Loucy (cell line): ENCODE measurements around the gene RPF1.

Experiments
- H2AFZ ChIP-seq: fragments of 200-600 bp; sonication (generic); 2 replicates; pipeline ENCODE4 v1.6.0; 2016; ENCODE audit warnings: antibody characterized with exemption, mild to moderate bottlenecking, low read length, moderate library complexity
- H3F3A ChIP-seq: fragments of 200-600 bp; 2 replicates; pipeline ENCODE4 v1.6.0; 2016; ENCODE audit warnings: antibody characterized with exemption, low read depth, mild to moderate bottlenecking
- H3K27me3 ChIP-seq: fragments of 200-600 bp; sonication (generic); 2 replicates; pipeline ENCODE4 v1.6.1; 2014; ENCODE audit warnings: low read length, mild to moderate bottlenecking; ENCODE audit not compliant: insufficient read depth, poor library complexity, severe bottlenecking
- H3K36me3 ChIP-seq: fragments of 200-600 bp; sonication (generic); 2 replicates; pipeline ENCODE4 v1.6.1; 2016; ENCODE audit warnings: low read length; ENCODE audit not compliant: insufficient read depth
- H3K4me1 ChIP-seq: fragments of 200-600 bp; sonication (generic); 2 replicates; pipeline ENCODE4 v1.5.1; 2014; ENCODE audit warnings: low read length, mild to moderate bottlenecking; ENCODE audit not compliant: insufficient read depth, poor library complexity, severe bottlenecking
- H3K4me2 ChIP-seq: fragments of 200-600 bp; sonication (generic); 2 replicates; pipeline ENCODE4 v1.6.0; 2014; ENCODE audit warnings: antibody characterized with exemption, low read length, low read depth, mild to moderate bottlenecking; ENCODE audit not compliant: poor library complexity, severe bottlenecking
- H3K4me3 ChIP-seq: fragments of 200-600 bp; sonication (generic); 2 replicates; pipeline ENCODE4 v1.5.1; 2014; ENCODE audit warnings: low read length, mild to moderate bottlenecking, mixed read lengths; ENCODE audit not compliant: poor library complexity, severe bottlenecking
- H3K79me2 ChIP-seq: fragments of 200-600 bp; sonication (generic); 2 replicates; pipeline ENCODE4 v1.6.1; 2014; ENCODE audit warnings: low read length; ENCODE audit not compliant: insufficient read depth
- H3K9ac ChIP-seq: fragments of 200-600 bp; sonication (generic); 2 replicates; pipeline ENCODE4 v1.6.0; 2014; ENCODE audit warnings: mild to moderate bottlenecking, low read depth, low read length, moderate library complexity; ENCODE audit not compliant: poor library complexity, severe bottlenecking
- H3K9me2 ChIP-seq: fragments of 200-600 bp; sonication (generic); replicated peaks from 2 replicates; pipeline ENCODE4 v1.6.1; 2016; ENCODE audit warnings: low read depth, low read length, mixed read lengths
- H3K9me3 ChIP-seq: fragments of 200-600 bp; sonication (generic); 2 replicates; pipeline ENCODE4 v1.6.1; 2014; ENCODE audit warnings: mild to moderate bottlenecking, antibody characterized with exemption, low read length, low read depth; ENCODE audit not compliant: insufficient read depth
- H4K20me1 ChIP-seq: fragments of 200-600 bp; sonication (generic); 2 replicates; pipeline ENCODE4 v1.6.0; 2014; ENCODE audit warnings: antibody characterized with exemption, low read length, mild to moderate bottlenecking; ENCODE audit not compliant: insufficient read depth, poor library complexity, severe bottlenecking
- EZH2phosphoT487 ChIP-seq: fragments of 200-600 bp; IDR thresholded peaks from 2 replicates; pipeline ENCODE4 v1.6.1; 2018; ENCODE audit warnings: antibody characterized with exemption, mild to moderate bottlenecking, moderate library complexity, borderline replicate concordance
- TF ChIP-seq, protein P1 (sequence below): fragments of 200-600 bp; sonication (generic); conservative IDR thresholded peaks from 2 replicates; pipeline ENCODE4 v1.5.1; 2014; ENCODE audit warnings: mild to moderate bottlenecking, antibody characterized with exemption, low read length

Gene RPF1

GRCh38 chr1:84492726-84493125 lies 13.7 kb downstream of the RPF1 start:
- no peak overlapping the region for H3K4me3 ChIP-seq
- H3K9me3 ChIP-seq: no peaks in the 10 kb centered on the region
- H3K27me3 ChIP-seq: no peaks in the 10 kb centered on the region
- no peaks in the 10 kb centered on the region for H3K9me2 ChIP-seq
- peaks cover 11% of the 10 kb centered on the region for H3K79me2 ChIP-seq
- peaks cover 4% of the 10 kb centered on the region for H4K20me1 ChIP-seq
- peaks cover 3% of the 10 kb centered on the region for H3K4me1 ChIP-seq
- TF ChIP-seq, protein P1, sequence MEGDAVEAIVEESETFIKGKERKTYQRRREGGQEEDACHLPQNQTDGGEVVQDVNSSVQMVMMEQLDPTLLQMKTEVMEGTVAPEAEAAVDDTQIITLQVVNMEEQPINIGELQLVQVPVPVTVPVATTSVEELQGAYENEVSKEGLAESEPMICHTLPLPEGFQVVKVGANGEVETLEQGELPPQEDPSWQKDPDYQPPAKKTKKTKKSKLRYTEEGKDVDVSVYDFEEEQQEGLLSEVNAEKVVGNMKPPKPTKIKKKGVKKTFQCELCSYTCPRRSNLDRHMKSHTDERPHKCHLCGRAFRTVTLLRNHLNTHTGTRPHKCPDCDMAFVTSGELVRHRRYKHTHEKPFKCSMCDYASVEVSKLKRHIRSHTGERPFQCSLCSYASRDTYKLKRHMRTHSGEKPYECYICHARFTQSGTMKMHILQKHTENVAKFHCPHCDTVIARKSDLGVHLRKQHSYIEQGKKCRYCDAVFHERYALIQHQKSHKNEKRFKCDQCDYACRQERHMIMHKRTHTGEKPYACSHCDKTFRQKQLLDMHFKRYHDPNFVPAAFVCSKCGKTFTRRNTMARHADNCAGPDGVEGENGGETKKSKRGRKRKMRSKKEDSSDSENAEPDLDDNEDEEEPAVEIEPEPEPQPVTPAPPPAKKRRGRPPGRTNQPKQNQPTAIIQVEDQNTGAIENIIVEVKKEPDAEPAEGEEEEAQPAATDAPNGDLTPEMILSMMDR: no peak
- TF ChIP-seq EZH2phosphoT487: no peak
- H2AFZ ChIP-seq: no peak overlapping the region
- no peak overlapping the region for H3K9ac ChIP-seq
- no peak overlapping the region for H3K4me2 ChIP-seq
- peaks cover 83% of the 10 kb centered on the region for H3K36me3 ChIP-seq
- H3F3A ChIP-seq: 0 out of 2 replicates have a peak, but pooled peaks cover 4% of the 10 kb centered on the region

DNA sequence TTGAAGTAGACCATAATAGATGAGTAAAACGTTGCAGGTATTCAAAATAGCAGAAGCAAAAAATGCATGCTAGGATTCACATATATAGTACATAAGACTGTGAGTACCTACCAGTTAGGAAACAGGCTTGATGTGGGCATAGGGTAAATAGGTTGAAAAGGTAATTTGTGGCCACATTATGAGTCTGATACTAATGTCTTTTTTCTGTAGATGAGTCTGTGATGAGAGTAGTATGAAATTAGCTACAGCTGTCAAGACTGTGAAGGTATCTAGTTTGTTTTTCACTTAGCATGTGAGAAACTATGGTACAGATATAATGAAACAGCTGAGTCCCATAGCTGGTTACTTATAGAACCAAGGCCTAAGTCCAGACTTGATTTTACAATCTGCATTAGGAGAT lies 14.7 kb downstream of the RPF1 start:
- H3K4me1 ChIP-seq: no peaks in the 10 kb centered on the region
- H3K4me3 ChIP-seq: no peak overlapping the region
- 0 out of 2 replicates have a peak, but pooled peaks cover 4% of the 10 kb centered on the region for H3F3A ChIP-seq
- TF ChIP-seq, protein P1: no peak
- TF ChIP-seq EZH2phosphoT487: no peak
- H3K4me2 ChIP-seq: no peak overlapping the region
- H3K9me3 ChIP-seq: no peaks in the 10 kb centered on the region
- H3K9ac ChIP-seq: no peak overlapping the region
- H3K36me3 ChIP-seq: peaks cover 93% of the 10 kb centered on the region
- H3K79me2 ChIP-seq: peaks cover 3% of the 10 kb centered on the region; the same call in 1 of the 2 replicates
- no peaks in the 10 kb centered on the region for H3K9me2 ChIP-seq
- H2AFZ ChIP-seq: no peak overlapping the region
- no peaks in the 10 kb centered on the region for H3K27me3 ChIP-seq
- H4K20me1 ChIP-seq: peaks cover 8% of the 10 kb centered on the region

DNA sequence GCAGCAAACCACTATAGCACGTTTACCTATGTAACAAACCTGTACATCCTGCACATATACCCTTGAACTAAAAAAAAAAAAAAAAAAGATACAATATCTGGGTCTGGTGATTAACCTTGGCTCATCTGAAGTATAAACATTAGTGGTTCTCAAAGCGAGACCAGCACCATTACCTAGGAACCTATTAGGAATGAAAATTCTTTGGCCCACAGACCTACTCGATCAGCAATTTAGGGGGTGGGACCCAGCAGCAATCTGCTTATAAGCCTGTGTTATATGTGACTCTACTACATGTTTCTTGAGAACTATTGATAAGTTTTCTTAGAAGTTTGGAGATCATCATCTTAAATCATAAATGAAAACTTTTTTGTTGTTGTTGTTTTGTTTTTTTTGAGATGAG lies 17.4 kb downstream of the RPF1 start:
- Histone ChIP-seq H3K9me3 (no peaks in the 10 kb centered on the region), H3K27me3 (no peaks in the 10 kb centered on the region), H3K9ac (no peak overlapping the region), H3K36me3 (peaks cover 95% of the 10 kb centered on the region), H3K4me1 (peaks cover 20% of the 10 kb centered on the region), H3F3A (0 out of 2 replicates have a peak, but pooled peaks cover 4% of the 10 kb centered on the region), H2AFZ (no peak overlapping the region), H4K20me1 (peaks cover 34% of the 10 kb centered on the region), H3K4me2 (no peak overlapping the region), H3K9me2 (no peaks in the 10 kb centered on the region), H3K79me2 (peaks cover 28% of the 10 kb centered on the region), H3K4me3 (no peak overlapping the region)
- TF ChIP-seq, protein P1: no peak
- no peak for TF ChIP-seq EZH2phosphoT487
